DMS53 treated with DMSO at 0.1 percent for 48 hours (cell line): ENCODE data around the gene CPNE8.
A peak's percentile ranks its signal among the peaks of the same experiment; 100 is the strongest.

Experiments
- DNase-seq: peaks from one replicate; lab custom pipeline; 2025; ENCODE audit not compliant: unreplicated experiment; lab: John Stamatoyannopoulos, UW

Gene CPNE8

DNA sequence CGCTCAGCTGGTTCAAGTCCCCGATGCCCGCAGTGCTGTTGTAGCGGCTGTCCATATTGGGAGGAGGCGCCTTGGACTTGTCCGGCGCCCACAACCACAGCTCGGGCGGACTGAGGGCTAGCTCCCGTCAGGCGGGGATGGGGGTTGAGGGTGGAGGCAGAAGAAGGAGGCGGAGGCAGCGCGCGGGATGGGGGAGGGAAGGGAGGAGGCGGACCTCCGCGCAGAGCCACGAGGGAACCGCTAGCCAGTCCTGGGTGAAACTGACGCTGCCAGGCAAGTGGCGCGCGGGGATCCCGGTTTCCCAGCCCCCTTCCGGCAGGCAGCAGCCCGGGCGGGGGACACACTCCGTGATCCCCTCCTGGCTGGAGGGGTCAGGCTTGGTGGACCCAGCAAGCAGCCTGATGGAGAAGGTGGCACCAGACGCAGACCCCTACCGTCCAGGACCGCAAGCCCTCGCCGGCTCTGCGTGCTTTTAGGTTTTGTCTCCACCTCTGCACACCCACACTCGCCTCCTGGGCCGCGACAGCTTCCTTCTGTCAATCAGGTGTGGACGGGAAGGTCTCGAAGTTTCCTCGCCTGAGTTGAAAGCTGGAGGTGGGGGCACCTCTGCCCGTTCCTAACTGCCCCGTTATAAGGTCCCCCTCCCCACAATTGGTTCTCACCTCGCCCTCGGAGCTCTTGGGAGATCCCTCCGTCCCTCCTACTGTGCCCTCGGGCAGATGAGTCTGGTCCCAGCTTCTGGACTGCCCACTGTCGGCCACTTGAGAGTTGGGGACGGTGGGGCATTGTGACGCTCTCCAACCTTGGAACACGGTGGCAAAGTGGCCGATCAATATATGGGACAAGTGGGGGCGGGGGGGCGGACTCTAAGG lies at the start of gene CPNE8:
CPNE8 (minus strand) TSS at position 112 of the 872 bp plus-strand sequence; CDS start at position 55, 57 bp downstream.
- peak; percentile 73 for DNase-seq

- no peak for DNase-seq
Measured at GRCh38 chr12:38954238-38954873, 49.0 kb upstream of the CPNE8 start.

GRCh38 chr12:38949363-38949762 lies 44.0 kb upstream of the CPNE8 start:
- DNase-seq = no peak

- no peak for DNase-seq
Measured at GRCh38 chr12:38934686-38935085, 29.3 kb upstream of the CPNE8 start.

GRCh38 chr12:38934078-38934584 lies 28.7 kb upstream of the CPNE8 start:
- no peak for DNase-seq

DNA sequence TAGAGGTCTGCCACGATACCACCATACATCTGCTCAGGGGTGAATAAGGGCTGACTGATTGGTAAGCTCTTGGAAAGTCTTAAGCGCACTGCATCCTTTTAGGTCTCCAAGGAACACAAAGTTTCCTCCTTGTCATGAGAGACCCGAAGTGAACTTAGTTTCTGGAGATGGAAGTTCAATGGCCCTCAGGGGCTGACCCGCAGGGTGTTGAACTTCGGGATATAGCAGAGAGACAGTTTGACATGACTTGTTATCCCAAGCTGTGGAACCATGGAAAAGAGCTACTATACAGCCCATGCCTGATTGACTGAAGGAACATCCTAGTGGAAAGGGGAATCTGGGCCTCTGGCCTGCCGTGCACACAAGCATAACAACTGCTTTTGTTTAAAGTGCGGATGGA lies 26.9 kb upstream of the CPNE8 start:
- DNase-seq = no peak

DNA sequence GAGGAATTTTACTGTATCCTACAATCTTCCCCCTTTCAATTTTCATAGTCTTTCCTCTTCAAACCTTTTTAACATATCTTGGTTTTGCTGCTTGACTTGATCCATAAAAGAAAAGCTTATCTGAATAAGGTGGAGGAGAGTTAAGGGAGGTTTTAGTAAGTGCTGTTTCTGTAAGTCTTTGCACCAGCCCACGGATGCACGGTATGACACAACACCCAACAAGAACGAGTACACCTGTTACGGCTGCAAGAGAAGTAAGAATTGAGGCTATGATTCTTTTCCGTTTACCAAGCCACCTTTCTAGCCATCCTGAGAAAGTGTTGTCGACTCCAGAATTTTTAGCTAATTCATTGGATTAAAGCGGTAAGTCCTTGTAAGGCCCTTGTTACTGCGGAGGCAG lies 26.1 kb upstream of the CPNE8 start:
- DNase-seq = no peak

DNA sequence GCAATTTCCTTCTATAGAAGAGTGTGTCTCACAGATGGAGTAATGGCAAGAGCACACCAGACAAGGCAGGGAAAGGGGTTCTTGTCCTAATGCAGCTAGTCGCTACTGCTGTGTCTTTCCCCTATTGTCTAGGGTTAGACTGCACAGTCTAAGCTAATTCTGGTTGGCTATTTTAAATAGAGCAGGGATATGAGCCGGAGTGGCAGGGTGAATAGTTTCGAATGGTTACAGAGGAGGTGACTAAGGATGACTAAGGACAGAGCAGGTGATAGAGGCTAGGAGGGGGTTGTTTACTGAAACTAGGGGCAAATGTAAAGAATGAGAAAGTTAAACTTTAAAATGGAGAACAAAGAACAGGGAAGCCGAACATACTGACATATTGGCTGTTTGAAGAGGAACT lies 25.6 kb upstream of the CPNE8 start:
- DNase-seq = peak; percentile 78

GRCh38 chr12:38926501-38926900 lies 21.1 kb upstream of the CPNE8 start:
- no peak for DNase-seq

DNA sequence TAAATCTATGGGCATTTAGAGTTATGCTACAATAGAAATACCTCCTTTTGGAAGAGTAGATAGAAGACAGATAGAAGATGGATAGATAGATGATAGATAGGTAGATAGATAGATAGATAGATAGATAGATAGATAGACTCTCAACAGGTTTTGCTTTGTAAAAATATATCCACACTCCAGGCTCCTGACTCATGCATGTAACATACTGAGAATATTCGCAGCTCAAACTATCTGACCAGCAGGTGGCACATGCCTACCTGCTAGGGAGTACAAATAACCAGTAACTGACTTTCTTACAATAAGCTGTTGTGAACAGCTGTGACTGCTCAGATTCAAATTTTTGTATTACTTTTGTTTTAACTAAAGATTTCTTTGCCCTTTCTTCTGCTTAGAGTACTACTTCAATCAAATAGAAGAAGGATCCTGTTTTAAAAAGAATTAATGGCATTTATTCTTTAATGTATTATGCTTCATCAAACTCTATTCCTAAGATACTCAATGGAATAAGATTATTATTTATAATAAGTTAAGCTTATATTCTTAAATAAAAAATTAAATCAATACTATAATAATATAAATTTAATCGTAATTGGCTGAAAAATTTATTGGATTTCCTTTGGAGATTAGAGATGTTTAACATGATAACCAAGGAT lies 15.8 kb upstream of the CPNE8 start:
- peak; percentile 91 for DNase-seq

- no peak for DNase-seq
Measured at GRCh38 chr12:38919191-38919590, 13.8 kb upstream of the CPNE8 start.

- no peak for DNase-seq
Measured at GRCh38 chr12:38915429-38916182, 10.2 kb upstream of the CPNE8 start.

DNA sequence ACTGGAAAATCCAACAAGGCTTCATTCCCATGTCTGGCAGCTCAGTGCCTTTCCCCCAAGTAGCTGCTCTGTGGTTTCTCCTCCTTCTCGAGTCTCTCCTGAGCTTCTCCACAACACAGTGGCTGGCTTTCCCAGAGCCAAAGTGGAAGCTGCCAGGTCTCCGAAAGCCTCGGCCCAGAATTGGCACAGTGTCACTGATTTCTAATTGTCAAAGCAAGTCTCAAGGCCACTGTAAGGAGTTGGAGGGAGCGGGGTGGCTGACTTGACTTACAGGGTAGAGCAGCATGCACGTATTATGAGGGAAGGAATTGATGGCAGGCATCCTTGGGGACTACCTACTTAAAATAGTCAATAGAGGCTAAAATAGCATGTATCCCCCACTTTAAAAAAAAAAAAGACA lies 6.7 kb upstream of the CPNE8 start:
- no peak for DNase-seq

DNA sequence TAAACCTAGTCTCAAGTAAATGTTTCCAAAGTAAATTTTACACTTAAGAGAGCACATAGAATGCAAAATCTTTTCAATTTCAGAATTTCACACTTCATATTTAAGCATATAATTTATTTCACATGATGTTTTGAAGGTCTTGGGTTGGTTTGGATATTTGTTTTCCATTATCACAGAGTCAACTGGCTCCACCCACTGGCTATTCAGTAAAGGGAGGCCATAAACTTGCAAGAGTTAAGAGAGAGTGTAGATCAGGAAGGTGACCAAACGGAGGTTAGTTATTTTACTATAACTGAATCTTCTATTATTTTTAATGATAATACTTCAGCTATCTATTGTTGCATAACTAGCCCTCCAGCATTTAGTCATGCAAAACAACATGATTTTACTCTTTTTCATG lies 6.2 kb upstream of the CPNE8 start:
- DNase-seq = no peak

DNA sequence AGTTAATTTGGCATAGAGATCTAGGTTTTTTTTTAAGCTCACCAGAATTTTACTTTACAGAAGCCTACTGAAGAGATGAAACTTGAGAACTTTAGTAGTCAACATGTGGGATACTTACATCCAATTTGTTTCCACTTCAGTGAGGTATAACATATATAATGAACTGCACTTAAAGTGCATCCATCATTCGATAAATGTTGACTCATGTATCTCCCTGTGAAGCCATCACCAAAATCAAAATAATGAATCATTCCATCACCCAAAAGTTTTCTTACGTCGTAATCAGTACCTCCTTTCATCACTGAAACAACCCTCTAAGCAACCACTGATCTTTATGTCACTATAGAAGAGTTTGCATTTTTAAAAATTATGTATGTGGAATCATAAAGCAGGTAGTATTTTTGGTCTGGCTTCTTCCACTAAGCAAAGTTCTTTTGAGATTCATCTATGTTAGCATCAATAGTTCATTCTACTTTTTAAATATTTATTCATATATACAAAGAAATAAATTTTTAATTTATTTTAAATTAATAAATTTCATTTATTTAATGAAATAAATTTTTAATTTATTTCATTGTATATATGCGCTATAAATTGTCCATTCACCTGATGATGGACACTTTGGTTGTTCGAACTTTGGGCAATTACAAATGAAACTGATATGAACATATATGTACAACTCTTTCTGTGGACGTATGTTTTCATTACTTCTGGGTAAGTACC lies 2.0 kb upstream of the CPNE8 start:
- DNase-seq = no peak

DNA sequence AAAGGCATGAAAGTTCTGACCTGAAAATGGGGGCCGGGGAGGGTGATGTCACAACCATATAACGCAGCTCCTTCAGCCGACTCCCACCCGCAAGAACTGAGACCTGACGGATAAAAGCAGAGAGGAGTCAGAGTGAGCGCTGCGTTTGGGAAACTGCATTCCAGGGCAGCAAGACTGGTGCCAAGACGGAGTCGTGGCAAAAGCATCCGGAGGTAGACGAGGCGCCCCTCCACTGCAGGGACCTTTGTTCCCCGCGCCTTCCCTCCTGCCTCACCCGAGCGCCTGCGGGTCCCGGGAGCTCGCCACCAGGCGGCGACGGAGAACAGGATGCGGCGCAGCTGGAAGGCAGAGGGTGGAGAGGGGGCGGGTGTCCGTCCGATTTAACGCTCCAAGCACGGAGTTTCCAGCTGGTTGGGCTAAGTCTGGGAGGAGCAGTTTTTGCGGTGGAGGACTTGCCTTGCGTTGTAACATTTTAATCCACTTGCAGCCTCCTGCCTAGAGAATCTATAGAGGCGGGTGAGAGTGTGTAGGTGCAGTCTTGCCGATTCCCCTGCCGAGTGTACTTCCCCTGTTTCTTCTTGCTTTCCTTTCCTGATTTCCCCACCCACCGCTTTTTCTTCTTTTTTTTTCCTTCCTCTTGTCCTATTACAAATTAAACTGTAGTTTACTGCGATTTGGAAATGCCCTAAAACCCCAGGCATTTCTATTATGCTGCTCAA lies 1.2 kb upstream of the CPNE8 start:
- DNase-seq = peak; percentile 89

DNA sequence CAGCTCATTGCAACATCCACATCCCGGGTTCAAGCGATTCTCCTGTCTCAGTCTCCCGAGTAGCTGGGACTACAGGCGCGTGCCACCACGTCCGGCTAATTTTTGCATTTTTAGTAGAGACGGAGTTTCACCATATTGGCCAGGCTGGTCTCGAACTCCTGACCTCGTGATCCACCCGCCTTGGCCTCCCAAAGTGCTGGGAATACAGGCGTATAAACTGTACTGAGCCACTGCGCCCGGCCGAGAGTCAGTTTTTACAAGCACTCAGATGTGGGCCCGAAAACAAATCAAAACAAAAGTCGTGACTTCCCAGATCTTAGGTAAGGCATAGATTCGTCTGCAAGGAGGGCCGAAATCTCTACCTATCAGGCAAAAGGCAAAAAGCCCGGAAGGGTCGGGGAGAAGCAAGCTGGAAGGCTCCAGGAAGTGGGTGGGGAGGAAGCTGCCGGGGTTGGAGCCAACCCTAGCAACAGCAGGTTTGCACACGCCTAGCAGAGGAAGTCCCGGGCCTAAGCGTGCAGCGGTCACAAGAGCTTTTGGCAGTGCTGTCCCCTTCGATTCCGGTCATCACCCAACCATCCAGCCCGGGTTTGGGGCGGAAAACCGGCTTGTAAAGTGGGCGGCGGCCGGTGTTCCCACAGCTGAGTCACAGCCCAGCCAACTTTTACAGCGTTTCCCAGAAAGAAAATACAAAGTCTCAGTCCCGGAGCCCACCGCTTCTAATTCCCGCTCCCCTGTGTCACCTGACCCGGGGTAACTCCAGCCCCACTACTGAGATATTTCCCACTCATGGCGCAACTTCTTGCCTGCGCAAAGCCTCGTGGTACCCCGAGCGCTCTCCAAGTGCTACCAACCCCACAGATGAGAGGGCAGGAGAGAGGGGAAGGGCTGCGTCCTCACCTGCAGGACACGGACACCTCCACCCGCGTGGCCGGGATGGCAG lies 583 bp downstream of the CPNE8 start:
- DNase-seq = peak; percentile 83

DNA sequence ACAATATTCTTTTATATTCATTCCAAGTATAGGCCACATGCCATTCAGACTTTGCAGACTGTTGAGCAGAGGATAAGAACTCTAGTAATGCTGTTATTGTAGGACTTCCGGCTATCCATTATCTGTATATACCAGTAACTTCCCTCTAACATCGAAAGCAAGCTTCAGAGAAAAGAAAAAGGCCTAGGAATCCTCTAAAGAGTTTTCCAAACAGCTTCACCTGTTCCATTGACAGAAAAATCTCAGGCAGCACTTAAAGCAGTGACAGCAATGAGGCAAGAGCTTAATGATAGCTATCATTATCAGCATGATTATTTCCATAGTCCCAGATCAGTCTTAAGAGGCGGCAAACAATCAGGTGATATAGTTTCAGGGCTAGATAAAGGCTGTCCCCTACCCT lies 1.8 kb downstream of the CPNE8 start:
- DNase-seq = no peak
